ENCODE data around the gene DLGAP1. TPM values are rescaled to one million over a fixed set of nuclear protein-coding genes. Genes with fewer than 3 reads are reported as not detected.
"Not testable (repeated sequence)": the region's sequence is repeated elsewhere in the genome, so short reads cannot be mapped to it uniquely, and the experiment has no call there.

DLGAP1 gene
- total RNA-seq, 2 experiments from 2014 or later: not detected

- DNase-seq (no peak), ATAC-seq (ENCODE audit: low read depth) (no peak)
- H3K27me3 Mint-ChIP-seq: no peaks in the 10 kb centered on the region
- no peak overlapping the region for H3K27ac Mint-ChIP-seq
- H3K4me3 Mint-ChIP-seq: no peak overlapping the region
- H3K36me3 Mint-ChIP-seq: no peaks in the 10 kb centered on the region
- no peaks in the 10 kb centered on the region for H3K4me1 Mint-ChIP-seq
- no peaks in the 10 kb centered on the region for H3K9me3 Mint-ChIP-seq
- POLR2A ChIA-PET: no interaction called here
Measured at GRCh38 chr18:4077204-4077603, 377.9 kb downstream of the DLGAP1 start.

DNA sequence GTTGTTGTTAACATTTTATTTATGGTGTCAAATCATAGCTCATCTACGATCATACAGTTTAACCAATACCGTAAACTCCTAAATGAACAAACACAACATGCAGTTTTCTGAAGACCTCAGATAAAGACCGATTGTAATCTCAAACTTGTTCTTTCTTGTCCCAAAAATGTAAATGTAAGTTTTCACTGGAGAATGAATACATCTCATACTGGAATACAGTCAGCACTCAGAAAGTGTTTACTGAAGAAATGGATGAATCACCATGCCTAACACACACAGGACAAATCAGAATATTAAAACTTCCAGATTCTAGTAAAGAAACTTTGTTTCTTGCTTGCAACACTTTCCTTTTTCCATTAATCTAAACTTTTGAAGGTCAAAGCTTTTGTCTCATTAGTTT is 380.5 kb downstream of the DLGAP1 start:
- no peaks in the 10 kb centered on the region for H3K36me3 Mint-ChIP-seq
- no peaks in the 10 kb centered on the region for H3K27me3 Mint-ChIP-seq
- ATAC-seq (ENCODE audit: low read depth) (no peak), DNase-seq (no peak)
- H3K4me3 Mint-ChIP-seq: no peak overlapping the region
- POLR2A ChIA-PET: no interaction called here
- no peaks in the 10 kb centered on the region for H3K9me3 Mint-ChIP-seq
- no peaks in the 10 kb centered on the region for H3K4me1 Mint-ChIP-seq
- no peak overlapping the region for H3K27ac Mint-ChIP-seq

GRCh38 chr18:4069183-4069582 is 385.9 kb downstream of the DLGAP1 start:
- no peaks in the 10 kb centered on the region for H3K4me1 Mint-ChIP-seq
- DNase-seq (no peak), ATAC-seq (ENCODE audit: low read depth) (no peak)
- H3K4me3 Mint-ChIP-seq: no peak overlapping the region
- H3K27me3 Mint-ChIP-seq: peaks cover 4% of the 10 kb centered on the region
- no peaks in the 10 kb centered on the region for H3K9me3 Mint-ChIP-seq
- no peaks in the 10 kb centered on the region for H3K36me3 Mint-ChIP-seq
- POLR2A ChIA-PET: no interaction called here
- H3K27ac Mint-ChIP-seq: no peak overlapping the region

GRCh38 chr18:4068552-4069158 is 386.5 kb downstream of the DLGAP1 start:
- no peak for ATAC-seq (ENCODE audit: low read depth)
- Mint-ChIP-seq H3K4me3 (no peak overlapping the region), H3K9me3 (no peaks in the 10 kb centered on the region), H3K27ac (no peak overlapping the region), H3K4me1 (no peaks in the 10 kb centered on the region), H3K36me3 (no peaks in the 10 kb centered on the region), H3K27me3 (peaks cover 6% of the 10 kb centered on the region)
- POLR2A ChIA-PET: no interaction called here
- no peak for DNase-seq

DNA sequence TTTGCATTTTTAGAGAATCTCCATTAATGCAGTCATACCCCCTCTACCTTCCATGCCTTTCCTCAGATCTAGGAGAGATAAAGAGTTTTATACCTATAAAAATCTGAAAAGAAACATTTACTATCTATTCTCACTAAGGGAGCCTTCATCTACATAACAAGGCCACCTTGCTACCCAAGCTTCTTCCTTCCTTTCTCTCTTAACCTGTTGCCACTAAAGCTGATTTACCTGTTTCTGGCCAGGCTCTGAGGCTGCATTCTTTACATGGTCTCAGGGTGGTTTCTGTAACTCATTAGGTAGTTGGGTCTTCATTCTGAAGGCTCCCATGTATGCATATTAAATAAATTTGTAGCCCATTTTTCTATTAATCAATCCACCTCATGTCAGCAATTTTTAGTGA is 391.6 kb downstream of the DLGAP1 start:
- Mint-ChIP-seq H3K36me3 (no peaks in the 10 kb centered on the region), H3K9me3 (peaks cover 12% of the 10 kb centered on the region), H3K27me3 (peaks cover 8% of the 10 kb centered on the region), H3K4me3 (no peak overlapping the region), H3K27ac (no peak overlapping the region), H3K4me1 (no peaks in the 10 kb centered on the region)
- DNase-seq: no peak
- POLR2A ChIA-PET: no interaction called here
- no peak for ATAC-seq (ENCODE audit: low read depth)

DNA sequence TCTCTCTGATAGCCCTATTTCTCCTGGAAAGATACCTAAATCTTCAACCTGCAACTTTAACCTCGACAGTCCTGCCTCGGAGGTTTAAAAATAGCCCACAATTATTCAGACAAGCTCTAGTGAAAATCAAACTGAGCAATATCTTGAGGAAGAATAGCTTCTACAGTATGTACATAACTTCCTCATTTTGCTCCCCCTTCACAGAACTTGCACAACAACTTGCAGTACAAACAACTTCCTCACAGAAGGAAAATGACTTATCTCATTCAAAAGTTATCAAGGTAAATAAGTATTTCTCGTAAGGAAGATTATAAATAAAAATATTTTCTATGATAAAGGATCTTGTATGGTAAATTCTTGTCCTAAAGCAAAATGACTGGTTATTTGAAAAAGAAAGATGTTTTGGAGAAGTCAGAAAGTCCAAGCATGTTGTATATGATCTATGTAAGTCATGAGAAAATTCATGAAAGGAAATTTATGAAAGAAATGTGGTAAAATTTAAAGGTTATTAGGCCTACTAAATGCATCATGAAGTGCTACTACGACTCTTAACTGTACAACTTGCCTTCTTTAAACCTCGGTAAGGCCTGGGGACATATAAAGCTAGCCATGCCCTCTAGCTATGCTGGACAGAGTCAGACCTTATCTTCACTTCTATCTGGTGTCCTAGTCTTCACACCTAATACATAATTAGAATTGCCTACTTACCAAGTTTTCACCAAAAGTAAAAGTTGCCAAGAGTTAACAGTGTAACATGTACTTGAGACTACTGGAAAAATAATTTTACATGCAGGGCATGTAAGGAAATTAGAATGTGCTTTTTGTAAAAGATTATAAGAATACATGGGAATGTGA is 394.5 kb downstream of the DLGAP1 start:
- Mint-ChIP-seq H3K36me3 (no peaks in the 10 kb centered on the region), H3K4me1 (no peaks in the 10 kb centered on the region), H3K4me3 (no peak overlapping the region), H3K27ac (no peak overlapping the region), H3K27me3 (peaks cover 8% of the 10 kb centered on the region), H3K9me3 (peaks cover 12% of the 10 kb centered on the region)
- DNase-seq (no peak), ATAC-seq (ENCODE audit: low read depth) (no peak)
- POLR2A ChIA-PET: no interaction called here

- Mint-ChIP-seq H3K9me3 (peaks cover 14% of the 10 kb centered on the region), H3K27me3 (peaks cover 2% of the 10 kb centered on the region), H3K27ac (no peak overlapping the region), H3K4me1 (no peaks in the 10 kb centered on the region), H3K4me3 (no peak overlapping the region), H3K36me3 (no peaks in the 10 kb centered on the region)
- ATAC-seq (ENCODE audit: low read depth) (no peak), DNase-seq (no peak)
- POLR2A ChIA-PET: no interaction called here
Measured at GRCh38 chr18:4058179-4058578, 396.9 kb downstream of the DLGAP1 start.

GRCh38 chr18:4040391-4041092 is 414.6 kb downstream of the DLGAP1 start:
- Mint-ChIP-seq H3K27me3 (no peaks in the 10 kb centered on the region), H3K27ac (no peak overlapping the region), H3K4me3 (no peak overlapping the region), H3K4me1 (no peaks in the 10 kb centered on the region), H3K9me3 (no peaks in the 10 kb centered on the region), H3K36me3 (no peaks in the 10 kb centered on the region)
- ATAC-seq (ENCODE audit: low read depth): no peak
- no peak for DNase-seq
- POLR2A ChIA-PET: no interaction called here

DNA sequence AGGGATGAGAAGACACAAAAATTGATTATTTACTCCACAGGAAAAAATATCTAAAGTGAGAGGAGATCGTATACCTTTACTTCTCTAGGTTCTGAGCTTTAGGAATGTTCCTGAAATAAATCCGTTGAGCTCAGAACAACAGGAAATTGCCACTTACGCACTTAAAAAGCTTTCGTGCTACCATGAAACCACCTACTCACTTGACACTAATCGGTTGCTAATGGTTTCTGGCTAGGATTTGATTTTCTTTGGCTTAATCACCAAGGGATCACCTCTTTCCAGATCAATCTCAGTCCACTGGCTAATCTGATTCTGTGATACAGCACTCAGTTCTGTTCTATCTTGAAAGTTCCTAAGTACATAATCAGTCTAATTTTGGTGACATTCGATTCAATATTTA is 419.6 kb downstream of the DLGAP1 start:
- Mint-ChIP-seq H3K4me1 (no peaks in the 10 kb centered on the region), H3K36me3 (no peaks in the 10 kb centered on the region), H3K9me3 (peaks cover 2% of the 10 kb centered on the region), H3K27ac (no peak overlapping the region), H3K27me3 (no peaks in the 10 kb centered on the region), H3K4me3 (no peak overlapping the region)
- POLR2A ChIA-PET: no interaction called here
- no peak for DNase-seq
- ATAC-seq (ENCODE audit: low read depth): no peak

DNA sequence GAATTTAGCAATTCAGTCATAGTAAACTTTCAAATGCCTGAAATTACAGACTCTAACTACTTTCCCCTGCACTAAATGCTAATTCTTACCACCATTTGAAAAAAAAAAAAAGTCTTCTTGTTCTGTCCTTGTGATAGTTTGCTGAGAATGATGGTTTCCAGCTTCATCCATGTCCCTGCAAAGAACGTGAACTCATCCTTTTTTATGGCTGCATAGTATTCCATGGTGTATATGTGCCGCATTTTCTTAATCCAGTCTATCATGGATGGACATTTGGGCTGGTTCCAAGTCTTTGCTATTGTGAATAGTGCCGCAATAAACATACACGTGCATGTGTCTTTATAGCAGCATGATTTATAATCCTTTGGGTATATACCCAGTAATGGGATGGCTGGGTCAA is 420.3 kb downstream of the DLGAP1 start:
- H3K9me3 Mint-ChIP-seq; H3K4me3 Mint-ChIP-seq; H3K4me1 Mint-ChIP-seq; H3K27ac Mint-ChIP-seq; POLR2A ChIA-PET; ATAC-seq (ENCODE audit: low read depth); DNase-seq; H3K27me3 Mint-ChIP-seq; H3K36me3 Mint-ChIP-seq: not testable (repeated sequence)

GRCh38 chr18:4026542-4026941 is 428.6 kb downstream of the DLGAP1 start:
- DNase-seq (no peak), ATAC-seq (ENCODE audit: low read depth) (no peak)
- Mint-ChIP-seq H3K36me3 (no peaks in the 10 kb centered on the region), H3K9me3 (no peaks in the 10 kb centered on the region), H3K4me1 (no peaks in the 10 kb centered on the region), H3K27me3 (peaks cover 3% of the 10 kb centered on the region), H3K27ac (no peak overlapping the region), H3K4me3 (no peak overlapping the region)
- POLR2A ChIA-PET: no interaction called here

GRCh38 chr18:4024702-4025101 is 430.4 kb downstream of the DLGAP1 start:
- ATAC-seq (ENCODE audit: low read depth) (no peak), DNase-seq (no peak)
- Mint-ChIP-seq H3K4me3 (no peak overlapping the region), H3K27me3 (peaks cover 3% of the 10 kb centered on the region), H3K27ac (no peak overlapping the region), H3K36me3 (no peaks in the 10 kb centered on the region), H3K9me3 (no peaks in the 10 kb centered on the region), H3K4me1 (no peaks in the 10 kb centered on the region)
- POLR2A ChIA-PET: no interaction called here

GRCh38 chr18:4022749-4023148 is 432.4 kb downstream of the DLGAP1 start:
- H3K9me3 Mint-ChIP-seq; POLR2A ChIA-PET; DNase-seq; H3K4me3 Mint-ChIP-seq; H3K27me3 Mint-ChIP-seq; H3K27ac Mint-ChIP-seq; H3K4me1 Mint-ChIP-seq; ATAC-seq (ENCODE audit: low read depth); H3K36me3 Mint-ChIP-seq: not testable (repeated sequence)

GRCh38 chr18:4020026-4020425 is 435.1 kb downstream of the DLGAP1 start:
- no peak overlapping the region for H3K4me3 Mint-ChIP-seq
- DNase-seq: no peak
- no peak for ATAC-seq (ENCODE audit: low read depth)
- H3K27me3 Mint-ChIP-seq: peaks cover 3% of the 10 kb centered on the region
- H3K4me1 Mint-ChIP-seq: no peaks in the 10 kb centered on the region
- POLR2A ChIA-PET: no interaction called here
- no peaks in the 10 kb centered on the region for H3K9me3 Mint-ChIP-seq
- no peak overlapping the region for H3K27ac Mint-ChIP-seq
- H3K36me3 Mint-ChIP-seq: no peaks in the 10 kb centered on the region
